GM04504 (cell line): ENCODE results near the gene QPCTL.
"Not testable (repeated sequence)": the region's sequence is repeated elsewhere in the genome, so short reads cannot be mapped to it uniquely, and the experiment has no call there.

ENCODE experiments used
- DNase-seq: peaks from one replicate; pipeline ENCODE4 v3.0.0-alpha.2; 2012; ENCODE audit warnings: low read depth

The QPCTL gene

GRCh38 chr19:45676851-45677263 lies 15.6 kb upstream of the QPCTL start:
- no peak for DNase-seq

- DNase-seq: no peak
Measured at GRCh38 chr19:45677351-45678230, 14.9 kb upstream of the QPCTL start.

- DNase-seq: peak; percentile 58
Measured at GRCh38 chr19:45681391-45682015, 11.0 kb upstream of the QPCTL start.

GRCh38 chr19:45682117-45682516 lies 10.3 kb upstream of the QPCTL start:
- no peak for DNase-seq

GRCh38 chr19:45682908-45683307 lies 9.6 kb upstream of the QPCTL start:
- DNase-seq: no peak

GRCh38 chr19:45685045-45685444 lies 7.4 kb upstream of the QPCTL start:
- not testable (repeated sequence) for DNase-seq

- no peak for DNase-seq
Measured at GRCh38 chr19:45687599-45687998, 4.9 kb upstream of the QPCTL start.

- peak; percentile 91 for DNase-seq
Measured at GRCh38 chr19:45691516-45692186, 815 bp upstream of the QPCTL start, which contains the start of gene SNRPD2. SNRPD2 (minus strand) TSS chr19:45691953; CDS start chr19:45691888, 65 bp downstream.

- DNase-seq: no peak
Measured at GRCh38 chr19:45693106-45693788, 781 bp downstream of the QPCTL start.

GRCh38 chr19:45701676-45702075 lies 9.2 kb downstream of the QPCTL start:
- no peak for DNase-seq

- DNase-seq: no peak
Measured at GRCh38 chr19:45705115-45705514, 12.6 kb downstream of the QPCTL start.

GRCh38 chr19:45705710-45706415 lies 13.4 kb downstream of the QPCTL start:
- no peak for DNase-seq

- no peak for DNase-seq
Measured at GRCh38 chr19:45710356-45711130, 18.1 kb downstream of the QPCTL start.

- DNase-seq: no peak
Measured at GRCh38 chr19:45711851-45712698, 19.6 kb downstream of the QPCTL start.

- no peak for DNase-seq
Measured at GRCh38 chr19:45712699-45713067, 20.2 kb downstream of the QPCTL start.

GRCh38 chr19:45713141-45713540 lies 20.7 kb downstream of the QPCTL start:
- no peak for DNase-seq

GRCh38 chr19:45715139-45715538 lies 22.7 kb downstream of the QPCTL start:
- DNase-seq: no peak

GRCh38 chr19:45716359-45717130 lies 24.1 kb downstream of the QPCTL start:
- no peak for DNase-seq
